Measurements from ENCODE around the gene FAAP20.
A peak's percentile ranks its signal among the peaks of the same experiment; 100 is the strongest.

The FAAP20 gene

DNA sequence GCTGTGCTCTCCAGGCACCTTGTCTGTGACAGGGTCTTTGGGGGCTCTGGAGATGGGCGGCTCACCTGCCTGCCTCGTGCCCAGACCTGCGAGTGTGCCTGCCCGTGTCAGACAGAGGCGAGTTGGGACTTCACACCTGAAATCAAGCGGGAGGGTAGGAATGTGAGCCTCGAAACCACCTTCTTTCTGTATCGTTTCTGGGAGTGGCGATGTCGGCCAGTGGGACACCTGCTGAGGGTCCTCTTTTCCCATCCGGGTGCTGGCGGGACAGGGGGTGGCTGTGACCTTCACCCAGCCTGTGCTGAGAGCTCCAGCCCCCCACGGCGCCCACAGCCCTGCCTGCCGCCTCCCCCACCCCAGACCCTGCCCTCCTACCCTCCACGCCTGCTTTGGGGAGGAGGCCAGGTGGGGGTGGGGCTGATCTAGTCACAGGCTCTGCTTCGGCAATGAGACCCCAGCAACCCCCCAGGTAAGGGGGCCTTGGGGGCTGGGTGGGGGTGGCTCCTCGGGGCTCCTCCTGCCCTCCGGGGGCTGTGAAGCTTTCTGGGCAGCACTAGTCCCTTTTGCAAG lies 15.6 kb upstream of the FAAP20 start:
- no peak for DNase-seq

DNA sequence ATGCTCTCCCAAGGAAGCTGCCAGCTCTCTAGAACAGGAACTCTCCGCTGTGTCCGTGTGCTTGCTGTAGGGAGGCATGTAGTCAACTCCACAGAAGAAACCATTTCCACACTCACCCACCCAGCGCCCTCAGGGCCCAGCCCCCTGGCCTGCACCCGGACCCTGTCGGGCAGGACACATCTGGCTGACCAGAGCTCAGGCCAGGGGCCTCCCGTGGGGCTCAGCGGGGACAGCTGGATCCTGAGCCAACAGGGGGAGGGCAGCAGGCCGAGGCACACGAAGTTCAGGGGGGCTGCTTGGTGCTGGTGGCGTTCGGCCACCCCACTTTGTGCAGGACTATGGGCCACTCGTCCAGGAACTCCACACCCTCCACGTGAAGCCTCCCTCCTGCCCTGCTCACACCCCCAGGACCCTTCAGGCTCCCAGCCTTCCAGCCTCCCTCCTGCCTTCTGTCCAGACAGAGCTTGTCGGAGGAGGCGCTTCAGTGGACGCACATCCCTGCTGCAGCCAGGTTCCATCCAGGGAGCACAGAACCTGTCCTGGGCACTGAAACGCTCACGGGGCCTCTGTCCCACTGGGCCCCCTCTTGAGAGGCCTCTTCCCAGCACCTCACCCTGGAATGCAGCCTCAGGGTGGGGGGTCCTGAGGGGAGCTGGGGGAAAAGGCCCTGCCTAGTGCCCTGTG lies 15.0 kb upstream of the FAAP20 start:
- DNase-seq: no peak

DNA sequence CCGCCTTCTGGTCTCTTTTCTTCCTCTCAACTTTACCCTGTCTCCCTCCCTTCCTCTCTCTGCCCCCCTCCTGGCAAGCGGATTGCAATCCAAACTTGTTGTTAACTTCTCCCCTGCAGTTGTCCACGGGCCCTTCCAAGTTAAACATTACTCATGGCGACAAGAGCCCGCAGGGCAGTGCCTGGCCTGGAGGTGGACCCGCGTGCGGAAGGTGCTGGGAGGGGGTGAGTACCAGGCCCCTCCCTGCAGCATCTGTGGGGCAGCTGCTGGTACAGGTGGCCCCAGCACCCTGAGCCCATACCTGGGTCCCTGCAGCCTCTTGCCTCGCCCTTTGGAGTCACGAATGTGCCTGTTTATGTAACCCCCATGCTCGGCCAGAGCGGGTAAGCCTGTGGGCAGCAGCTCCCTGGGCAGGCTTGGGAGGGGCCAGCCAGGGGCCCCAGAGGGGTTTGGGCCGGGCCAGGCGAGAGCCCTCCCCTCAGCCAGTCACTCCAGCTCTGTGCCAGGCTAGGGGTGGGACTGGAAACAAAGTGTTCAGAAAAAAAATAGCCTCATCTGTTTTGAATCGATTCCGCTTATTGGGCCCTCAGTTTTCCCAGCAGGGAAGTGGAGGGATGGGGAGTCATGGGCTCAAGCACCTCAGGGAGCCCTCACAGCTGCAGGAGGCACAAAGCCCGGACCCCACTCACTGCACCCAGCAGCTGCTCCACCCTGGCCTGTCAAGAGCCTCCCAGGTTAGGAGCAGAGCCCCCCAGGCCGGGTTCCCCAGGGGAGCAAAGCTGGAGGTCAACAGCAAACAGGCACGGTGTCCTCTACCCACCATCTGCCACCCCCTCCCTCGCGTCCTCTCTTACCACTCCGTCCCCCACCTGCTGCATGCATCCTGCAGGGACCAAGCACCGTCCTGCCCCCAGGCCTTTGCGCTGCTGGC lies 14.0 kb upstream of the FAAP20 start:
- DNase-seq: peak; percentile 96

DNA sequence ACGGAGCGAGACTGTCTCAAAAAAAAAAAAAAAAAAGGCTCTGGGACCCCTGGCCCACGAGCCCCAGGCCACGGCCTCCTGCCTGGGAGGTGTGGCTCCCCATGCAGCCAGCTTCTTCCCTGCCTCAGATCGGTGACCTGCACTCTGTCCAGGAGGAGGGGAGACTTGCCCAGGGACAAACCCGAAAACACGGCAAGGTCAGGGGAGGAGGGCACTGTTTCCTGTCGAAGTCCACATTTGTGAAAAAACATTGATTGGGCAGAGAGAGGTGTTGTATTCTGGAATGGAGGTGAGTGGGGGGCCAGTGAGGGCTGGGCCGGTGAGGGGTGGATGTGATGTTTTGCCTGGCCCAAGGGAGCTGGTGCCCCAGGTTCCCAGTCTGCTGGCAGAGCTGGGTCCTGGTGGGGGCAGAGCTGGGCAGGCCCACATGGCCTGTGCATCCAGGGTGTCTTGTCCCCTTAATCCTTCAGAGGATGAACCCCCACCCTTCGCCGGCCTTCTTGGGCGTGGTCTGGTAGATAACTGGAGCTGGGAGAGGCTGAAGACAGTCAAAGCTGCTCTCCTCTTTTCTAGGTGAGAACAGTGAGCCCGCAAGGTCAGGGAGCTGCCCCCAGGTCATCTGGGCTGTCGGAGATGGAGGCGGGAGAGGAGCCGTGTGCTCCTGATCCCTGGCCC lies 12.4 kb upstream of the FAAP20 start:
- no peak for DNase-seq

DNA sequence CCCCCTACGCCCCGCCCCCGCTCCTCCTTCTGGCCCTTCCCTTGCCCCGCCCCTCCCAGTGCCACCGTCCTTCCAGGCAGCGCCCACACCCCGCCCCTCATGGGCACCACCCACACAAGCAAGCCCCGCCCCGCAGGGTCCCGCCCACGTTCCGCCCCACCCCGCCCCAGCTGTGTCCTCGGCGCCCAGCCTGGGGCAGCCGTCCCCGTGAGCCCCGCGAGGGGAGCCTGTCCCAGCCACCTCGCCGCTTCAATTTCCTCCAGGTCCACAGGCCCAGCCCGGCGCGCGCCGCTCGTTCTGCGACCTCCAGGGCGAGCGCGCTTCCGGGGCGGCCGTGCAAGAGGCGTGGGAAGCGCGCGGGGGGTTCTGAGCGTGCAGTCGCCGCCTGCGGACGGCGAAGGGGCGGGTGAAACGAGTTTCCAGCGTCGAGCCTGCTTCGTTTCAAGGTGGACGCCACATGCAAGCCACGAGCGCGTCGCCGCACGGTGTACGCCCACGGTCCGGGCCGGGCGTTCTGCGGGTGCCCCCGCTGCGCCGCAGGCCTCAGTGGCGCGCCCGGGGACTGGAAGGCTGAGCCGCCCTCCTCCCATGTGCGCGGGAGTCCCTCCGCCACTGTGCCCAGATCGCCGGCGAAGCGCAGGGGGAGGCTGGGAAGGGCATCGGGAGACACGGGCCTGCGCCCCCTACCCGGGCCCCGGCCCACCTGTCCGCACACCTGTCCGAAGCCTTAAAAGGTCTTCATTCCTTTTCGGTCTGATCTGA lies 10.8 kb upstream of the FAAP20 start:
- DNase-seq: peak; percentile 90

DNA sequence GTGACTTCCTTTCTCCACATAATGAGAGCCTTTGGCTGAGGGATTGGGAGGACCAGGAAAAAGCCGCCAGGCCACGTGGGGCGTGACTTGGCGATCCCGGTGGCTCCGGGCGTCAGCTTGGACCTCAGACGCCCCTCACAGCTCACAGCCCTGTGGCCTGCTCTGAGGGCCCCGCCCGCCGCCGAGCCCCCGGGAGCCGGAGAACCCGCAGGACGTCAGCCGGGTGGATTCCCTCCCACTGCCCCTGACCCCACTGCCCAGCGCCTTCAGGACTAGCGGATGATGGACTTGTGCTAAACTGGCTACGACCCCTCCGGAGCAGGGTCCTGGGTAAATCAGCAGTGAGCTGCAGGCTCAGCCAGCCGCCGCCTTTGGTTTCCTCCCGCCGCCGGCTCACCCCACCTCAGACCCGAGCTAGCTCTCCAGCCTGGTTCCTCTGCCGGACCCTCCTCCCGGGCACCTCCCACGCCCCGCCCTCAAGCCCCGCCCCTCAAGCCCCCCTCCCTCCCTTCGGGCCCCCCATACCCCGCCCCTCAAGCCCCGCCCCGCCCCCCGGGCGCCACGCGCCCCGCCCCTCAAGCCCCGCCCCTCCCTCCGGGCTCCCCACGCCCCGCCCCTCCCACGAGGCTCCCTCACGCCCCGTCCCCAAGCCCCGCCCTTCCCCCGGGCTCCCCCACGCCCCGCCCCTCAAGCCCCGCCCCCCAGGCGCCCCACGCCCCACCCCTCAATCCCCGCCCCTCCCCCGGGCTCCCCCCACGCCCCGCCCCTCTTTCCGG lies 10.0 kb upstream of the FAAP20 start:
- peak; percentile 72 for DNase-seq

DNA sequence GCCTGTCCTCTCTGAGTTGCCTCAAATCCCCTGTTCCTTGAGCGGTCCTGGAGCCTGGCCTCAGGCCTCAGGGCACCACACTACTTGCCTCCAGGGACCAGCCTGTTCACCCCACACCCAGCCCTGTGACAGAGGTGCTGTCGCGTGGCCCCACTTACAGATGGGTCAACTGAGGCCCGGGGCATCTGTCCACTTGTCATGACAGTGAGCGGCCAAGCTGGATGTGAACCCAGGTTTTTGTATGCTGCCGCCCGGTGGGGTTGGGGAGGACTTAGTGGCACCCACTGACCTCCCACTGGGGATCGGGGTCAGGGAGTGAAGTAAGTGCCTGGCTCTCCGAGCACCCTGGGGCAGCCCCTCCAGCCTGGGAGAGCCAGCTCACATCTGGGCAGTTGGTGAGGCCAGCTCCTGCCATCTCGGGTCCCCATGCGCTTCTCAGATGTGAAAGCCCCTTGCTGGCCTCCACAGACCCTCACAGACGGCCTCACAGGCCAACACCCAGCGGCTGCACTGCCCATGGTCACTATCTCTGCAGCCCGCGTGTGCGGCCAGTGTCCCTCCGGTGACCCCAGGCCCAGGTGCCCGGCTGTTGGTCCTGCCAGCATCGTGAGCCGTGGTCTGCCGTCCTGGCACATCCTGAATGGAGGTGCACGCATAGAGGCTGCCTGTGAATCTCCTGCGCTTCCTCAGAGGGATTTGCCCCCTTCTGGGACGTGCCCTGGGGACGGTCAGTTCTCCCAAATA lies 9.3 kb upstream of the FAAP20 start:
- no peak for DNase-seq

DNA sequence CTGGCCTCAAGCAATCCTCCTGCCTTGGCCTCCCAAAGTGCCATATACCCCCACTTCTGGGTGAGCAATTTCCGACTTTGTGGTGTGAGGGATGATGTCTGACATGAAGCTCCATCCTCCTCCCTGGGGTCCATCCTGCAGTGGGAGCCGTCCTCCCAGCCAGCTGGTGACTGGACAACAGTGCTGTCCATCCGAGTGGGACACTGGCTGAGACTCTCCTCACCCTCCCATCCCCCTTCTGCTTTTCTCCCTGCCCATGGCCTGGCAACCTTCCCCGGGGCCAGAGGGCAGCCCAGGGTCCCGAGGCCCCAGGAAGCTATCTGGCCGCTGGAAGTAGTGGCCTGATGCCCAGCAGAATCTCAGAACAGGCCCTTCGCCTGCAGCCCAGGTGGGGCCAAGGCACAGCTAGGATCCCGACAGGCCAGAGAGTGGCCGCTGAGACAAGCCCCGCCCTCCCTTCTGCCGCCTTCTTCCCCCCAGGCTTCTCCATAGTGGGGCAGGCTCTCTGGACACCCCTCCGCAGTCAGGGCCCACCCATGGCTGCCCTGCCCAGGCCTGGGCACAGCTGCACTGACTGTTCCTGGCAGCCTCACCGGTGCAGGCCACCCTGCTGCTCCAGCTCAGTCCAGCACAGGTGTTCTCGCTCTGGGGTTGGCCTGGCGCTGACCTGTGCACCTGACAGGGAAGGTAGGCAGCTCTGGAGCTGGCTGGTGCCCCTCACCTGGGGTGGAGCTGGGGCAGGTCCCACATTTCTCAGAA lies 8.4 kb upstream of the FAAP20 start:
- no peak for DNase-seq

DNA sequence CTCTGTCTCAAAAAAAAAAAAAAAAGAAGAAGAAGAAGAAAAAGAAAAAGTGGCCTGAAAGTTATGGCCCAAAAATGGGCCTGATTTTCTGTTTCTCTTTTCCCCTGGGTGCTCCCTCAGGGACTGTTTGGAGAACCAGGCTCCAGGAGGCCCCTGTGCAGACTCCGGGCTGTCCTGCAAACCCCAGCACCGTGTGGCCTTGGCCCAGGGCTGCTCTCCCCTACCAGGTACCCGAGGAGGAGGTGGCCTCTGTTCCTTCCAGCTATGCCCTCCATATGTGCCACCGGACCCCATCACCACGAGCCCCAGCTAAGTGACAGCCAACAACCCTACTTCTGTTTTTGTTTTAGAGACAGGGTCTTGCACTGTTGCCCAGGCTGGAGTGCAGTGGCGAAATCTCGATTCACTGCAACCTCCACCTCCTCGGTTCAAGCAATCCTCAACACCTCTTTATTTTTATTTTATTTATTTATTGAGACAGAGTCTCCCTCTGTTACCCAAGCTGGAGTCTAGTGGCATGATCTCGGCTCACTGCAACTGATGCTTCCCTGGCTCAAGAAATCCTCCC lies 7.5 kb upstream of the FAAP20 start:
- no peak for DNase-seq

DNA sequence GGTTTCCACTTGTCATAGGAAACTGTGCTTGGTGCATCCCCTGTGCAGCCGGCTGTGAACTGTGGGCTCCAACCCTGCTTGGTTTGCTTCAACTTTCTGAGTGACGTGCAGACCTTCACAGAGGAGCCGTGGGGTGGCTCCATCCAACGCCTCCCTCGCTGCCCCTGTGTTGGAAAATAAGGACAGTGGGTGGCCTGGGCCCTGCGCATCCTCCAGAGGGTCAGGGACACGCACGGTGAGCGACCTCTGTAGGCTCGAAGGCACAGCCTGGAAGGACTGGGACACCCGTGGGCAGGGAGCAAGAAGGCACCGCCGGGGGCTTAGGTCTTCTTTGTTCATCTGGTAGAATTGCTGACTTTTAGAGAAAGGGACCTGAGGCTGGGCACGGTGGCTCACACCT lies 6.5 kb upstream of the FAAP20 start:
- no peak for DNase-seq

DNA sequence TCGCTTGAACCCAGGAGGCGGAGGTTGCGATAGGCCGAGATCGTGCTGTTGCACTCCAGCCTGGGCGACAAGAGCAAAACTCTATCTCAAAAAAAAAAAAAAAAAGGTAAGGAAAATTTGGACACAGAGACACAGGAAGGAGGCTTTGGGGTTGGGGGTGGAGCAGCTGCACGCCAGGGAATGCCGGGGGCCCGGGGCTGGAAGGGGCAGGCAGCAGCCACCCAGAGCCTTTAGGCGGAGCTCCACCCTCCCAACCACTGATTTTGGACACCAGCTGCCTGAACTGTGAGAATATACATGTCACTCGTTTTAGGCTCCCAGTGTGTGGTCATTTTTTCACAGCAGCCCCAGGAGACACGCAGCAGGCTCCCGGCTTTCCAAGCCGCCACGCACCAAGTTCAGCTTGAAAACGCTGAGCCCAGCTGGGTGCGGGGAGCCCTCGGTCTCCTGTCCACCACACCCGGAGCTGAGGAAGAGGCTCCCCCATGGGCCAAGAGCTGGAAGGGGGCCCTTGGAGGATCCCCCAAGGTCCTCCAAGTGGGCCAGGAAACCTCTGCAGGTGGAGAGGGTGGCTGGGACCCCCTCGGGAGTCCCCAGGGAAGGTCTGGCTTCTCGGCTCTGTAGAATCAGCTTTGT lies 5.9 kb upstream of the FAAP20 start:
- DNase-seq: no peak

DNA sequence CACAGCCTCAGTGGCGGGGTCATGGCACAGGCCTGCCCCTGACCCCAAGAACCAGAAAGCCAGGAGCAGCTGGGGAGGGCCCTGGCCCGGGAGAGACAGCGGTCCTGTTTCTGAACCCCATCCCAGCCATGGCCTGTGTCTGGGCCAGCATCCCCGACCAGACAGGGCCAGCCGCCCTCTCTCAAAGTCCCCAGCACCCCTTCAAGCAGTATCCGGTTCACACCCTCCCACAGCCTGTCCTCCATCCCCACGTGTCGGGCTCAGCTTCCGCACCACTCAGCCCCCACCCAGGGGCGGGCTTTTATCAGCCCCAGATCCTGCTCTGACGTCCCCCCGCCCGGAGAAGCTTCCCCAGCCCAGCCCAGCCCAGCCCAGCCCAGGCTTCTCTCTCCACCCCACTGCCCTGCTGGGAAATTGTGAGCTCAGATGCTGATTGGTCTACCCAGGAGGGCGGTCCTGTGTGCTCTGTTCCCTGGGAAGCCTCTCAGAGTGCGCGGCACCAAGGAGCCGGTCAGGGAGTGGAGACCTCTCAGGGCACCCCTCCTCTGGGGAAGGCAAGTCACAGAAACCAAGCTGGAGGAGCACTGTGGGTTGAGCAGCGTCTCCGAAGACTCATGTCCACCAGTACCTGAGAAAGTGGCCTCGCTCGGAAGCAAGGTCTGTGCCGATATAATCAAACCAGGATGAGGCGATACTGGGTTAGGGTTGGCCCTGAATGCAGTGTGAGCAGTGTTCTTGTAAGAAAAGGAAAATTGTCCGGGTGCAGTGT lies 4.7 kb upstream of the FAAP20 start:
- peak; percentile 96 for DNase-seq

DNA sequence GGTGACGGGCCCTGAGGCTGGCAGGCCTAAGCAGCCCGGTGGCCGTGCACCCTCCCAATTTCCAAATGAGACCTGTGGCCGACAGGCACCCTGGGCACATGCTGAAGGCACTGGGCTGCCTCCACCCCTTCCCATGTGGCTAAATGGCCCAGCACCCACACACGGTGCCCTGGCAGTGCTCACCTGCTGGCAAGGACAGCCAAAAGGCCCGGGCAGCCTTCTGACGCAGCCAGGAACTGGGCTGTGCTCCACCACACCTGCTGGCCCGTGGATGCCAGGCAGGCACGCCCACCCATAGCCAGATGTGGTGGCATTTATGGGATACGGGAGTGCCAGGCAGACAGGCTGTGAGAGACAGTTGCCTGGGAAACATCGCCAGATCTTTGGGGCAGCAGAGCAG lies 4.0 kb upstream of the FAAP20 start:
- no peak for DNase-seq

DNA sequence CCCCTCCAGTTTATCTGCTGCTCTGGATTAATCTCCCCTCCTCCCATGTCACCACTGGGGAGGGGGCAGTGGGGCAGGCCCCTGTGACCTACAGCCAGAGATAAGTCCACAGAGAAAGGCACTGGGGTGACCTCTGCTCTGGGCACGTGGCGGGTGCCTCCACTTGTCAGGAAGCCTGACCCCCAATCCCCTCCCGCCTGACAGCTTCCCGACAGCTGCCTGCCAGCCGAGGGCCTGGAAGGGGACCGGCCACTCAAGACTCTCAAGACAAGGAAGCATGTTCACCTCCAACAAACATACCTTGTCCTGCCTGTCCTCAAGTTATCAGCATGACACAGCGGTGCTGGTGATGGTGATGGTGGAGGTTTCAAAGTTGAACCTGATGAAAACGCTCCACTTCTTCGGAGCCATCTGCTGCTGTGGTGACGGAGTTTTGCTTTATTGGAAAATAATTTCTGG lies 3.2 kb upstream of the FAAP20 start:
- DNase-seq: no peak

DNA sequence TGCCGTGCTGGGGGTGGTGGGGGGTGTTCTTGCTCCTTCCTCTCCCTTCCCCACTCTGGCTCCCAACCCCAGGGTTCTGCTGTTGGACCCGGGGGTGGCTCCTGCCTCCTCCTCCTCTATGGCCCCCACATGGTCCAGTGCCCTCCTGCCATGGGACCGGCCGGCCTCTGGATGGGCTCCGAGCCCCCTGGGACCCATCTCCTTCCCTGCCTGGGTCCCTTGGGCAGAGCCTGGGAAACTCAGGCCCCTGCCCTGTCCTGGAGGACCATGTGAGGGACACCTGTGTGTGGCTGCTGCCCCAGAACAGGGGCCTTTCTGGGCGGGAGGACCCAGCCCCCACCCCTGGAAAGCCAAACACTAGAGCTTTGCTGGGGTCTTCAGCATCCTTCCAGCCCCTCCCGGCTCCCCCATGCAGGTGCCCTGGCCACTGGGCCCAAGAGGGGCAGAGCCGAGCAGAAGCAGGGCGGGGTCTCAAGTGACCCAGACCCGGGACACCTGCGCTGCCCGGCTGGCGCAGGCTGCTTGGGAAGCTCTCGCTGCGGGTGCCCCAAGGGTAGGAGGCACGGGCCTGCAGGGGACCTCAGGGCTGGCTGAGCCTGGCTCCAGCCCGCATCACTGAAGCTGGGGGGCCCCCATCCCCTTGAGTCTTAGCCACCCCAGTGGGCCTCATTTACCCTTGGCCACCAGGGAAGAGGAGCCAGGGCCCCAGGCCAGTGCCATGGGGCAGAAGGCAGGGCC lies 2.5 kb upstream of the FAAP20 start:
- no peak for DNase-seq

DNA sequence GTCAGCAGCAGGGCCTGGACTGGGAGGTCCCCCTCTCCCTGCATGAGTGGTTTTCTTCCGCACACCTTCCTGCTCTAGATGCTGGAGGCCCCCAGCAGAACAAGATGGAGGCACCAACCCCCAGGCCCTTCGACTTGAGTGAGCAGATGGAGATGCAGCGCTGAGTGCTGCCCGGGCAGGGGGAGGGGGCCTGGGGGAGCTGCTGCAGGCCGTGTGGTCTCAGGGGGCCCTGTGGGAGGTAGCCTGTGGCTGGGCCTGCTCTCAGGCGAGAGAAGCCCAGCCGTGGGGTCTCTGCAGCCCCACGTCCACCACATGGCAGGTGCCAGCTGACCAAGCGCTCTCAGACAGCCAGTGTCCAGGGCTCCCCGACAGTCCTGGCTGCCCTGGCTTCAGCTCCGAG lies 1.2 kb upstream of the FAAP20 start:
- no peak for DNase-seq

DNA sequence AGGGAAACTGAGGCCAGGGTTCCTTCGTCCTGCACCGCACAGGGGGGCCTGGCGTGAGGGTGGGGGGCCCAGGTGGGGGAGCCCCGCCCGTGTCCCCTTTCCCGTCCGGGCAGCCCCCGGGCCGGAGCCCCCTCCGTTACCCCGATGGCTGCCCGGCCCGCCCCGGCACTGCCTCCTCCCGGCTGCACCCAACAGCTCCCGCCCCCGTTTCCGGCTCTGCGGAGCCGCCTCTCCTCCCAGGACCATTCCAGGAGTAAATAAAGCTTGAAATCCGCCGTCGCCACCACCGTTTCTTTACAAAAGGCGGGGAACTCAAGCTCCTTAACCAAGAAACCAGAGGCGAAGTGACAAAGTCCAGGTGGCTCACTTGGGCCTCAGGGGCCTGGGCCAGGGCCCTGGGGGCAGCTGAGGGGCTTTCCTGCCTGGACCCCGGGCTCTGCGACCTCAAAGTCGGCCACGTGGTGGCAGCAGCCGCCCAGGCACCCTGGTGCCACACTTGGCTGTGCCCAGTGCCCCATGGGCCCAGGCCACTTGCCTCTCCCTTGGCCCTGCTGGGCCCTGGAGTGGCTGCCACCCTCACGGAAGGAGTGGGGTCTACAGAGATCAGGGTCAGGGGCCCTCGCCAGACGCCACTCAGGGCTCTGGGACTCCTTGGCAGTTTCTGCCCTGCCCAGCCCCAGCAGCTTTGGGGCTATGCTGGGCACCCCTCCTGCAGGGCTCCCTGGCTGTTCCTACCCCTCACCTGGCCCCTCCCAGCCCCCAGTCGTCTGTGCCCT lies 514 bp upstream of the FAAP20 start:
- peak; percentile 88 for DNase-seq
